Hematopoietic multipotent progenitor cell treated with erythropoietin and hydrocortisone succinate and interleukin-3 and kit ligand, for 15 days (in vitro differentiated cells): ENCODE data around the gene ZBTB7C.

Source experiments
- DNase-seq: peaks from one replicate; pipeline ENCODE4 v3.0.0-alpha.2; 2015; ENCODE audit warnings: low spot score

Gene ZBTB7C

GRCh38 chr18:48032876-48033789, 376.1 kb downstream of the ZBTB7C start:
- DNase-seq = no peak

- DNase-seq = no peak
Observed at GRCh38 chr18:48031641-48032040, 377.5 kb downstream of the ZBTB7C start.

GRCh38 chr18:48030616-48031480, 378.3 kb downstream of the ZBTB7C start:
- DNase-seq = no peak

GRCh38 chr18:48029296-48029986, 379.7 kb downstream of the ZBTB7C start:
- no peak for DNase-seq

GRCh38 chr18:48028696-48029095, 380.5 kb downstream of the ZBTB7C start:
- DNase-seq = no peak

DNA sequence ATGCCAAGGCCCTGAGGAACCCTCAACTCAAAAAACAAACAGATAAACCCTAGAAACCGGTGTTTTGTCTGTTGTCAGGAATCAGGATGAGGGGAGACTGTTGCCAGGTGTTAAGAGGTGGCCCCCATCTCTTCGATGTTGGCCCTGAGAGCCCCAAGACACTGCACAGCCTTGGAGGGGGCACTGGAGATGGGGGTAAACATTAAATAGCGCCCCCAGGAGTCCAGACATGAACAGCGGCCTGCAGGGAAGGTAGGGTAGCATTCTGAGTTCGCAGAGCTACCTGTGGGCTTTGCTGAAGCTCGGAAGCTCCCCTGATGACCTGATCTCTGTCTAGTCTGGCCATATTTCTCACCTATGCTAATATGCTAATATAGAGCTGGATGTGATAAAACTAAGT, 381.1 kb downstream of the ZBTB7C start:
- DNase-seq = no peak

- DNase-seq = no peak
Observed at GRCh38 chr18:48027401-48027963, 381.7 kb downstream of the ZBTB7C start.

DNA sequence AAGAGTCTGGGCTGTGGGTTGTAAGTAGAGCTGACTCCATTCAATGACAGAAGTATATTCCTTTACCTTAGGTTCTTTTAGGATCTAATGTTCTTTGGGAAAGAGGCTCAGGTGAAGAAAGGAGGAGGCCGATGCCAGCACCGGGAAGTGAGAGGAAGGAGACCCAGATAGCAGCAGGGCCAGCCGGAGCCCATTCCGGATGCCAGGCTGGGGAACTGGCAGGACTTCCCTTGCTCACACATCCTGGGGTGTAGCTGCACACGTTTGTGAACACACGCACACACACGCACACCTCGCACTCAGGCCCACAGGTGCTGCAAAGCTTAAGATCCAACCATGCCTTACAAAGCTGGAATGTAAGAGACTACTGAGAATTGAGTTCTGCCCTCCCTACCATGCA, 383.0 kb downstream of the ZBTB7C start:
- no peak for DNase-seq

DNA sequence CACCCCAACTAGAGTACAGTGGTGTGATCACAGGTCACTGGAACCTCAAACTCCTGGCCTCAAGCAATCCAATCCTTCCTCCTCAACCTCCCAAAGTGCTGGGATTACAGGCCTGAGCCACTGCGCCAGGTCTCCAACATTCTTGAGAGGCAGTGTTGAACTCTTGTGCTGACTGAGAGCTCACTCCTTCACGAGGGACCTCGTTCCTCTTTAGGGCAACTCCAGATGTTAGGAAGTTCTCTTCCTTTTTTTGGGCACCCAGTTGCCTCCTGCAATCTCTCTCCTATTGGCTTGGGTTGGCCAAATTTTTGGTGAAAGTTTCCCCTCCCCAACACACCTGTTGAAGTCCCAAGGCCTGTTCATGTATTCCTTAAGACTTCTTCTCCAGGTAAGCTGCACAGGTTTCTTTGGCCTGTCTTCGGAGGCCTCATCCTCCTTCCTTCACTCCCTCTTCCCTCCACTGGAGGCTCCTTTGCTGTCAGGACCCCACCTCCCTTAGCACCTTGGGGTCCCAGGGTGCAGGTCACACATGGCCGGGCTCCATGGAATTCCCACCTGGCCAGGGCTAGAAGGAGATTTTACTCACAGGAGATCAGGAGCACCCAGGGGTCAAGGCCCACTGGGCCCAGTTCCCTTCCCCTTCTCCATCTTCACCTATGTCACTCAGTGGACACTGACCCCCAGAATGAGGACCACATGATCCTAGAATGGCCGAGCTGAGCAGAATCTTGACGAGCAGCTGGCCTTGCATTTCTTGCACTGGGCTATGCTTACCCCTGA, 384.1 kb downstream of the ZBTB7C start:
- DNase-seq = no peak

DNA sequence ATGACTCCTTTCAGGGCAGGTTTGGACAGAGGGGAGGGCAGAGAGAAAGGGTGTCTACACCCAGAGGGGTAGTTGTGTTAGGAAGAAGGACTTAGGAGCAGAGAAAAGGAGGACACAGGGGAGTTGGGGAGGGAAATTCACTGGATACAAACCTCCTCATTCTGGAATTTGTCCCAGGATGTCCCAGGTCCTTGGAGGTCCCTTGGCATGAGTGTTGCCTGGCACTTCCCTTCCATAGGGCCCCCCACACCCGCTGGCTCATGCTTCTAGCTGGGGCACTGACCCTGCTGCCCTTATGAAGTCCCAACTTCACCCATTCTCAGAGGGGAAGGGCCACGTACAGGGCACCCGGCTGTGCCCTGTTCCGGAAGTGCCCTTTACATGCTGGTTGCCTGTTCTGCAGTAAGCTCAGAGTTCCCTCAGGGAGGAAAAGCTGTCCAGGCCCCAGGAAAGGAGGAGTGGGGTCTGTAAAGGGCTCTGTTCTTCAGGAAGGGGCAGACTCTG, 385.1 kb downstream of the ZBTB7C start:
- no peak for DNase-seq

DNA sequence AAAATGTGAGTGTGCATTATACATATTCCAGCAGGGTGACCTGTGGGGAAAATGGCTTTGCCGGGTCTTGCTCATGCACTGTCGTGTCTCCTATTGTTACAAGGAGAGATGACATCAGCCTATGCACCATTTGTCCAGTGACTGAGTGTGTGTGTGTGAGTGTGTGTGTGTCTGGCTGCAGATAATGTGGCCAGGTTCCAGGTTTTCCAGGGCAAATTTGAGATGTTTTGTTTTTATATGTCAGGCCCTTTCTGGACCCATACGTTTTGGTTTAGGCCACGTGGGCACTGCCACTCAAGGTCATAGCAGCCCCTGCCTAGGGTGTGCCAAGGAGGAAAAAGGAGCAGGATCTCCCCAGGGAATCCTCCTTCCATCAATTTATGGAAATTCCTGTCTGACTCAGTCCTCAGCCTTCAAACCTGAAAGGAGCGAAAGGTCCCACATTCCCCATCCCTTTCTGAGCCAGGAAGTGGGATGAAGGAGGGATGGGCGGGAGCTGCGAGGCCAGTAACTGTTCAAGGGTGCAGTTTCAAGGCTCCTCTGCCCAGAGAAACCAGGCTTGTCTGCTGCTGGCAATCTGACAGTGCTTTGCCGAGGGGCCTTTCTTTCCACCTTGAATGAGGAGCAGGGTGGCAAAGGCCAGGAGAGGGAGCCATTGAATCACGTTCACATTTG, 385.7 kb downstream of the ZBTB7C start:
- DNase-seq = no peak

GRCh38 chr18:48022531-48023329, 386.5 kb downstream of the ZBTB7C start:
- peak; percentile 37 for DNase-seq

GRCh38 chr18:48022021-48022420, 387.2 kb downstream of the ZBTB7C start:
- no peak for DNase-seq

- DNase-seq = no peak
Observed at GRCh38 chr18:48021273-48021914, 387.8 kb downstream of the ZBTB7C start.

DNA sequence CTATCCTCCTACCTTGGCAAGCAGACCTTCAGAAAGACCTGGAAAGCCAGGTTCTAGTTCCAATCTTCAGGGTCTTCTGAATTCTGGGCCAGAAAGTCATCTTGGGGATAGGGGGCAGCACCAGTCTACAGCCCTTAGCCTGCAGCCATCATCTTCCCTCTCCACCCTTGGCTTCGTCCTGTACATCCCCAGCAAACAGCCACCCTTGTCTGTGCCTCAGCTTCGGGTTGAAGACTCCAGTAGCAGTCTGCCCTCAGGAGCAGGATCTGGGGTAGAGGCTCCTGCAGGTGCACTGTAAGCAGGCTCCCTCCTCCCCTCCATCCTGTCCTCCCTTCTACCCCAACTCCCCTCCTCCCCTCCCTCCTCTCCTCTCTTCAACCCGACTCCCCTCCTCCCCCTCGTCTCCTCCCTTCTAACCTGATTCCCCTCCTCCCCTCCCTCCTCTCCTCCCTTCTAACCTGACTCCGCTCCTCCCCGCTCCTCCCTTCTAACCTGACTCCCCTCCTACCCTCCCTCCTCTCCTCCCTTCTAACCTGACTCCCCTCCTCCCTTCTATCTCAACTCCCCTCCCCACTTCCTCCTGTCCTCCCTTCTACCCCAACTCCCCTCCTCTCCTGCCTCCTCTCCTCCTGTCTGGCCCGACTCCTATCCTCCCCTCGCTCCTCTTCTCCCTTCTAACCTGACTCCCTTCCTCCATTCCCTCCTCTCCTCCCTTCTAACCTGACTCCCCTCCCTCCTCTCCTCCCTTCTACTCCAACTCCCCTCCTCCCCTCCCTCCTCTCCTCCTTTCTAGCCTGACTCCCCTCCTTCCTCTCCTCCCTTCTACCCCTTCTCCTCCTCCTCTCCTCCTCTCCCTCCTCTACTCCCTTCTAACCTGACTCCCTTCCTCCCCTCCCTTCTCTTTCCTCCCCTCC, 388.6 kb downstream of the ZBTB7C start:
- no peak for DNase-seq

- DNase-seq = no peak
Observed at GRCh38 chr18:48019557-48020325, 389.4 kb downstream of the ZBTB7C start.

- no peak for DNase-seq
Observed at GRCh38 chr18:48018851-48019250, 390.3 kb downstream of the ZBTB7C start.
